NCI-H128 (cell line): ENCODE results near the gene RNU1-3.
"Not testable (repeated sequence)": the region's sequence is repeated elsewhere in the genome, so short reads cannot be mapped to it uniquely, and the experiment has no call there.

ENCODE experiments used
- DNase-seq: peaks from one replicate; lab custom pipeline; 2025; ENCODE audit not compliant: unreplicated experiment; lab: John Stamatoyannopoulos, UW

RNU1-3 gene

GRCh38 chr1:16656981-16657683, 9.6 kb downstream of the RNU1-3 start:
- DNase-seq: not testable (repeated sequence)

GRCh38 chr1:16656574-16656973, 10.2 kb downstream of the RNU1-3 start:
- not testable (repeated sequence) for DNase-seq

GRCh38 chr1:16651560-16651959, 15.2 kb downstream of the RNU1-3 start:
- DNase-seq: not testable (repeated sequence)

- not testable (repeated sequence) for DNase-seq
These were observed 16.8 kb downstream of the RNU1-3 start for GRCh38 chr1:16649960-16650359.

GRCh38 chr1:16649390-16649789, 17.4 kb downstream of the RNU1-3 start:
- DNase-seq: not testable (repeated sequence)

- not testable (repeated sequence) for DNase-seq
These were observed 18.0 kb downstream of the RNU1-3 start for GRCh38 chr1:16648756-16649155.

GRCh38 chr1:16648250-16648649, 18.5 kb downstream of the RNU1-3 start:
- not testable (repeated sequence) for DNase-seq

- DNase-seq: not testable (repeated sequence)
These were observed 19.3 kb downstream of the RNU1-3 start for GRCh38 chr1:16647179-16648176.

- DNase-seq: not testable (repeated sequence)
These were observed 20.0 kb downstream of the RNU1-3 start for GRCh38 chr1:16646716-16647115.

- DNase-seq: not testable (repeated sequence)
These were observed 20.6 kb downstream of the RNU1-3 start for GRCh38 chr1:16646061-16646664.

GRCh38 chr1:16645271-16646060, 21.3 kb downstream of the RNU1-3 start:
- not testable (repeated sequence) for DNase-seq

GRCh38 chr1:16644482-16645270, 22.1 kb downstream of the RNU1-3 start:
- peak; percentile 100 for DNase-seq

GRCh38 chr1:16644193-16644481, 22.6 kb downstream of the RNU1-3 start:
- DNase-seq: no peak

- DNase-seq: not testable (repeated sequence)
These were observed 23.1 kb downstream of the RNU1-3 start for GRCh38 chr1:16643476-16644192.

GRCh38 chr1:16643001-16643411, 23.7 kb downstream of the RNU1-3 start:
- DNase-seq: not testable (repeated sequence)

GRCh38 chr1:16642025-16642966, 24.5 kb downstream of the RNU1-3 start:
- DNase-seq: not testable (repeated sequence)

- DNase-seq: not testable (repeated sequence)
These were observed 25.4 kb downstream of the RNU1-3 start for GRCh38 chr1:16641159-16641975.
